Activated T-cell treated with anti-CD3 and anti-CD28 coated beads for 48 hours (primary cell): ENCODE measurements around the gene LIPM.

Source experiments
- DNase-seq: peaks from one replicate; pipeline ENCODE4 v3.0.0-alpha.2; 2020; ENCODE audit warnings: low read depth

The LIPM gene

DNA sequence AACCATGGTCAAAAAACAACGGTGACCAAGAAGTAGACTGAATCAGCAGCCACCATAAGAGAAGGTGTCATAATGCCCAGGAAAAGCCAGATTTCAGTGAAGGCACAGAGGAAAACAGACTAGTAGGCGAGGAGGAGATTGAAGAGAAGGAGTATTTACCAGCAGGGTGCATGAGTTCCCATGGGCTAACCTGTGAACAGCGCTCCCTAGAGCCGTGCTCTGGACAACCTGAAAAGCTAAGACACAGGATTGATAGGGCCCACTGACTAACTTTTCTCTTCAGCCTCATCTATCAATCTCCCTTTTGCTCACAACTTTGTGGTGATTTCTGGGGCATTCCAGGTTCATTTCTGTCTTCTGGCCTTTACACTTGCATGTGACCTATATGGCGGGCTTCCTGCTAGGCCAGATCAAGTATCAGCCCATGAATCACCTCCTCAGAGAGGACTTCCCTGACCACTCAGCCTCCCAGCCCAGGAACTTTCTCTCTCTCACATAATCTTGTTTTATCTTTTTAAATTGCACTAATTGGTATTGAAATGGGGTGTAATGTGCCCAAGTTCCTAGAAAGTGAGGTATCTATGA lies 36.3 kb downstream of the LIPM start:
- DNase-seq, result no peak

DNA sequence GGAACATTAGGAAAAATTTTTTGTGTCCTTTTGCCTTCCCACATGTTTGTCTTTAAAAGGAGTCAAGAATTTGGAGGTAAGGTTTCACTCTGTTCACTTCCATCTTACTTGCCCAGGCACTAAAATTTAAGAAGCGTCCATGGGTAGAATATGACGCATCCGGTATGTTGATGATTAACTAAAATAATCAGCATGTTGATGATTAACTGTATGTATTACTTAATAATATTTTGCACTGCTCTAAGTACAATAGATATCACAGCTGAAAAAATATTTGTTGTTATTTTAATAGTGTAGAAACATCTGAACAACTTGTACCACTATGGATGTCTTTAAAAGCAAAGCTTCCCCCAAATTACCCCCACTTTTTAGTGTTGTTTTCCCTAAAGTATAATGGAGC lies 37.6 kb downstream of the LIPM start:
- no peak for DNase-seq

DNA sequence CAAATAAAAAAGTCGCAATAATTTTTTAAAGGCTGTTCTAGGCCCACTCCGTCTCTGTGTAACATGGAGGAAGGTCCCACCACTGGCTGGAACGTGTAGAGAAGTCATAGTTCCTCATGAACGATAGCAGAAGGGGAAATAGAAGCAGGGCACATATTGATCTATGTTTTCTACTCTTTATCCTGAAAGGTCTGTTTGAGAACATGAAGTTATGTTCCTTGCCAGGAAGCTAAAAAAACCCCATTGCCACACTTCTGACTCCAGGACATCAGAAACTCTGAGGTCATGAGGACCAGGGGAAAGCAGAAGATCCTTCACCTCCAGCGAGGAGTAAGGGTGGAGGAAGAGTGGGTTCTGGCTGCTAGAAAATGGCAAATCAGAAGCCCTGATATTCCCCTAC lies 38.4 kb downstream of the LIPM start:
- DNase-seq, result no peak

DNA sequence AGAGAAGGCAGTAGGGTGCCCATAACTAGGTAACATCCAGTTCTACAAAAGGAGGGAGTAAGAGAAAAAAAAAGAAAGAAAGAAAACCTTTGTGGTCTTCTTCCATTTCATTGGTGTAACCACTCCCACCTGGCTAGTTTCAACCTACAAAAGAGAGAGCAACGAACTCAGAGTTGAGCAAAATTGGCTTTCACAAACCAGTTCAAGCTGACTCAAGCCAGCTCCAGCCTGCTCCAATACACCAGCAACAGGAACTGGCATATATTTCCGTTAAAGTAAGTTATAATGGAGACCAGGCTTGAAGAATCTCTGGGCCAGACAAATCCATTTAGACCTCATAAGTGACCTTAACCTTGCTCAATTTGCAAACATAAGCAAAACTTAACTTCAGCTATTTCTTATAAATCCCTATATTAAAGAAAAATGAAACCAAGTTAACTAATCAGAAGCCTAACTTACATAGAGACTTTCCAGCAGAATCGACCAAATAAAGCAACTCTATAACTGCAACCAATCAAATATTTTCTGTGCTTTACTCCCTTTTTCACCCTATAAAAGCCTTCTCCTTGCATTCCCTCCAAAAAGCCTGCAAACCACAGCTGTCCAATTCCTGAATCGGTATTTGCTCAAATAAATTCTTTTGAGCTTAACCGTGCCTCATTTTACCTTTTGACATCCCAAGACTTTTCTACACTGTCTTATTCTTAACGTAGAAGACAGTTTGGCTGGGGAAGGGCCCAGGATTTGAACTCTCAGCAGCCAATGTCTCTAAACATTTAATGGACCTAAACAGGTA lies 39.0 kb downstream of the LIPM start:
- no peak for DNase-seq

DNA sequence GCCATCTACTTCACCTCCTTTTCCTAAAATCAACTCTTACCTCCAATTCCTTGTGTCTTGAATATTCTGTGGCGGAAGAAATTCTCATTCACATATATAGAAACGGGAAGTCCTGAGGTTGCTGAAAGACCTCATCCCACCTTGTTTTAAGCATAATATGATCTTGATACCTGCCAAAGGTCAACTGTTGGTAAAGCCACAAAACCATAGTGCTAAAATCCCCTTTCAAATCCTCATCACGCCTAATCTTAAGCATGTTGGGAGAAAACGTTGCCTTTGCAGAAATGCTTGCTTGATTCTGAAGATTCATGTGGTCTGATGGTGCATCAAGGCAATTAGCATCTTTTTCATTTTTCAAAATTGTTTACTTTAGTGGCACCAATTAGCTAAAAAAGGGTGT lies 40.6 kb downstream of the LIPM start:
- DNase-seq, result no peak

DNA sequence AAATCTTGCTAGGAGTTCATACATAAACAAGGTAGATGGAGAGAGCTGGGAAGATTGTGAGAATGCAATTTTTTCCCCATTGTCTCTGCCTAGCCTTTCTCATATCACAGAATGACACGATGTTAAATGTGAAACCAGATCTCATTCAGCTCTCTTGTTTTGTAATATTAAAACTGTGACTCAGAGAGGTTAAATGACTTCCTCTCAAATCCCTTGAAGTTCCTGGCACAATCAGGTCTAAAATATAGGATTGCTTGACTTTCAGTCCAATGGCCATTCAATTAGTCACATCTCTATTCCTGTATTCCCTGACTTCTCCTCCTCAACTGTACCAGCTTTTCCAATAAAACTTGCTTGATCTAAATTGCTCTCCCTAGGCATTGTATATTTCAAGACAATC lies 46.0 kb downstream of the LIPM start:
- no peak for DNase-seq

DNA sequence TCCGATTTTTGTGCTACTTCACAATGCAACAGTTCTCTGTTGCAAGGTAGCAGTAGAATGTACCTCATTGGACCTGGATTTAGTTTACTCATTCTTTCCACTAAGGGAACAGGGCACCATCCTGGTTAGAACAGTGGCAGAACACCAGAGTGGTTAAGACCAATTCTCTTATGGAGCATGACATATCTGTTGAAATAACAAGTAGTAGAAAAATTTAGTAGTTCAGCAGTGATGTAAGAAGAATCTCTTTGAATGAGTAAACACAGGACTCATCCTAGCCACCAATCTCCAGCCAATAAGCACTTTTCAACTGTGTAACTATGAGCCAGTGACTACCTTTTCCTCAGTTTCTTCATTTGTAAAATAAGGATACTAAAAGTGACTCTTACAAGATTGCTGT lies 46.7 kb downstream of the LIPM start:
- DNase-seq, result no peak

DNA sequence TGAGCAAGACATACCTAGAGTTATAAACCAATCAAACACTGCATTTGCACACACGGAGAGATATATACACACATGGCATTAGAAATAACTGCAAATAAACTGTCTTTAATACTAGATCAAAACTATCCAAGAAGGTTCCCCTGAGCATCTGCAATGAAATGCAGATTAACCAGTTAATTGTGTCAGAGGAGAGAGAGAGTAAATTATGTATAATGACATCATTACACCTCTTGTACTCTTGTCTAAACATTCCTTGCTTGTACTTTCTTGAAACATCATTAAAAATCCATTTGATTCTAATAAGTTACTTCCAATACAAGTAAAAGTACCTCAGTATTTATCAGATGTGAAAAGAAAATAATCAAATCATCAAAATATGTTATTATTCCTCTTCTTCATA lies 48.2 kb downstream of the LIPM start:
- no peak for DNase-seq

DNA sequence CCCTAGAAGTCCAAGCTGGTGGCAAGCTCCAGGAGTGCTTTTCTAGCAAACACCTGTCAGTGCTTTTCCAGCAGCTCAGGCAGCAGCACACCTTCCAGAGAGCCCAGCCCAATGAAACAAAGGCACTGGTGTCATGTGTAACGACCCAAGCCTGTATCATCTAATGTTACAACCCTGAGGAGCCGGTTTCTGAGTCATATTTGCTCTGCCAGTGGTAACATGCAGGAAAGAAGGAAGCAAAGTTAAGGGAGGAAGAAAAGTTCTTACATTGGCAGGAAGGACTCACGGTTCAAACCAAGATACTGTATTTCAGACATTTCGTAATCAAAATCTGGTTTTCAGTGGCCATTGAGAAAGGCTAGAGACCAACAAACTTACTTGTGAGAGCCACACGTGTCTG lies 49.2 kb downstream of the LIPM start, which contains the start of gene ANKRD22:
Gene ANKRD22, minus strand, starts transcription at position 139 of the 400 bp plus-strand sequence. CDS start 237 bp downstream, outside the sequence.
- no peak for DNase-seq

DNA sequence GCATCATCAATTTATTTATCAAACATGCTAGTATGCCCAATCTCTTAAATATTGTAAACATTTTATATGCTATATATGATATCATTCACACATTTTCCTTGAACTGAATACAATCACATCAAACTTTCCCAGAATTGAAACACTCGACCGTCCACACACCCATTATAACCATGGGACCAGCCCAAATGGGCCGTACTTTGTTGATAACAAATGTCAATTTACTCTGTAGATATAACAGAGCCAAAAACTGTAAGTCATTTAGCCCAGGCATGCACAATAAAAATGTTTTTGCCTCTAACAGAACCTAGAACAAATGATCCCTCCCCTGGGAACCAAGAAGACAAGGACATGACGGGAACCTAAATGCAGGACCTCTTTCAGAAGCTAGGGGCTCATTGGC lies 49.8 kb downstream of the LIPM start:
- no peak for DNase-seq

DNA sequence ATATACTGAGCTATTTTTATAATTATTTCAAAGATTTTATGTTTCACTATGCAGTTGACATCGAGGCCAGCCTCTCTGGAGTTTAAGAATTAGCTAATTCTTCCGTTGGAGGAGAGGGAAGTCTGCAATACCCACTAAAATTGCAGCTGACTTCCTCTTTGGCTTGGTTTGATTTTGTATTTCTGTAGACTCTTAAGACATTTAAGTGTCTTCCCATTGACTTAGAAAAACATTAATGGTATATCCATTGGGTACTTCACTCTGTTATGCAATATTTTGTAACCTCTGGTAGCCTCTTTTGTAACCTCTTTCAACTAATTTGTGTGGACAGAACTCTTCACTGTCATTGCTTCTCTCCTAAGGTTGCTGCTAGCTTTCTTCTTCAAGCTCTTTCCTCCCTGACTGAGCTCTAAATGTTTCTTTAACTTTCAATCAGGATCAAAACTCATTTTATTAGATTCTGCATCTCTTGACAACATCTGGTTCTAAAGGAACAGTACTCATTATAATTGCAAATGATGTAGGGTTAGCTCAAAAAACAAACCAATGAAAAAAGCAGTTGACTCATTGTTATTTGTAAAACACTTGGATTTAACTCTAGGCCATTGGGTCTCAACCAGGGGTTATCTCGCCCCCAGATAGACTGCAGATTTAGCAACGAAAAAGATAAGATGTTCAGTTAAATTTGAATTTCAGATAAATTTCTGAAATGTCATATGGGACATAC lies 50.8 kb downstream of the LIPM start:
- no peak for DNase-seq

DNA sequence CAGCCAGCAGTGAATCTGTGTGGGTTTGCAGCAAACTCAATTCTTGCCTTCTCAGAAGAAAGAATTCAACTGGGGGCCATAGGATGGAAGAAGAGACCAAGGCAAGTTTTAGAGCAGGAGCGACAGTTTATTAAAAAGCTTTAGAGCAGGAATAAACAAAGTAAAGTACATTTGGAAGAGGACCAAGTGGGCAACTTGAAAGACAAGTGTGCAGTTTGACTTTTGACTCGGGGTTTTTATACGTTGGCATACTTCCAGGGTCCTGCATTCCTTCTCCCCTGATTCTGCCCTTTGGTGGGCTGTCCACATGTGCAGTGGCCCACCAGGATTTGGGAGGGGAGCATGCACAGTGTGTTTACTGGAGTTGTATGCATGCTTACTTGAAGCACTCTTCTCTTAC lies 52.2 kb downstream of the LIPM start:
- no peak for DNase-seq

DNA sequence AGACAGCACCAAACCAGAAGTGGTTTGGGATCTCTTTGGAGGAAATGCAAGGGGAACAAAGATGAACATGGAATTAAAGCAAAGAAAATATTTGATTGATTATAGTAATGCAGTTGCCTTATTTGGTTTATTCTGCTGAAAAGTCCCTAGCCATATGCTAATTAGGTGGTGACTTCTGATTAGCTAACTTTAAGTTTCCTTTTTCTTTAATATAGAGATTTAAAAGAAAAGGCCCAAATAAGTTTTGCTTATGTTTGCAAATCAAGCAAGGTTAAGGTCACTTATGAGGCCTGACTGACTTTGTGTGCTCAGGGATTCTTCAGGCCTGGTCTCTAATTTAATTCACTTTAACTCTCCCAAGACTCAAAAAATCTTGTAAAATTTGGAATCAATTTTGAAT lies 55.3 kb downstream of the LIPM start:
- DNase-seq, result no peak

DNA sequence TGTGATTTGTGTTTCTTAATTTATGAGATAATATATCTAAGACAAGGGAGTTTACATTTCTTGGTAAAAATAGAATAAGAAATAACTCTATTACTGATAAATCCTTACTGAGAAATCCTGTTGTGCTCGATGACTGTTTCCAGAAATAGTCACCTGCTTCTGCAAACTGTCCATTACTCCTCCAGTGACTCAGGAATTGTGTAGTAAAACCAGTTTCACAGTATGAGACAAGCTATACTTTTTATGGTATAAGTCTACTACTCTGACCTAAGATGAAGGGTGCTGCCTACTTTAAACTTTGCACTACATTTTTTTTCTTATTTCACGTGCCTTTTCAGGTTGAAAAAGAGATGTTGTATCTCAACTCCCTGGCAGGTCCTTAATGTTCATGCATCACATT lies 56.0 kb downstream of the LIPM start:
- DNase-seq, result no peak

DNA sequence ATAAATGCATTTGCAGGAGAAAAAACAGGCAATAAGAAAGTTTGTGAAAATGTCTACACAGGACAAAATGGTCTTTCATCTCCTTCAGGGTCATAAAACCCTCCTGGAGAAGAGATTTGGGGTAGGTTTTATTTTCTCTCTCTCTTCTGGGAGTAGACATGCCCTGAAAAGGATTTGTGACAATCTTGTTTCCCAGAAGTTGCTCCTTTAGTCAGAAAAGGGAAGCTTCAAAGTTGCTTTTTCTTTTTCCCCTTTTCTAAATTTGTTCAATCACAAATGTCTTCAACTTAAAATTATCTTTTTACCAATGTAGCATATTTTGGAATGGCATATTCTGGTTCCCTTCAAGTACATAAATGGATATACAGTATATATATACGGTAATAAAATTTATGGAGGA lies 58.5 kb downstream of the LIPM start:
- no peak for DNase-seq

DNA sequence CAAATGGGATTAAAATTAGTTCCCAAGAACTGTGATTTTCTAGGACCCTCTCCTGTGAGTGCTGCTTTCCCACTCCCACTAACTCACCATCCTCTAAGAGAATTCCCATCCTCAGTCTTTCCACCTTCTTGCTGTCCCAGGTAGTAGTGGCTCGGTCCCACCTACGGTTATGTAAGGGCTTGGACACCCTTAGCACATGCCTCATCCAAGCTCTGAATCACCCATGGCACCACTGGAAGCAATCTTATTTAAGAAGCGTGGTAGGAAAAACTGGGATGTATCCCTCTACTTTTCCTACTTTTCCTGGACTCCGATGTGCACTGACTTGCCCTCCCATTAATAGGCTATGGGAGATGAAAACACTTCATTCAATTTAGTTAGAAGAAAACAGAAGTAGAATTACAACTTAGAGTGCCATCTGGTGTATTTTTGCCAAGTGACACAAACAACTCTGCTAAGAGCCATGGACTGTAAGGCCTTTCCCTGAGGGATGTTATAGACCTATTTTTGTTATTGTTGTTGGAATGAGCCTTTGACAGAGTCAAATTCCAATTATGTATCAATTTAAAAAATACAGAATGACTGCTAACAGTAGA lies 62.8 kb downstream of the LIPM start:
- DNase-seq, result no peak

DNA sequence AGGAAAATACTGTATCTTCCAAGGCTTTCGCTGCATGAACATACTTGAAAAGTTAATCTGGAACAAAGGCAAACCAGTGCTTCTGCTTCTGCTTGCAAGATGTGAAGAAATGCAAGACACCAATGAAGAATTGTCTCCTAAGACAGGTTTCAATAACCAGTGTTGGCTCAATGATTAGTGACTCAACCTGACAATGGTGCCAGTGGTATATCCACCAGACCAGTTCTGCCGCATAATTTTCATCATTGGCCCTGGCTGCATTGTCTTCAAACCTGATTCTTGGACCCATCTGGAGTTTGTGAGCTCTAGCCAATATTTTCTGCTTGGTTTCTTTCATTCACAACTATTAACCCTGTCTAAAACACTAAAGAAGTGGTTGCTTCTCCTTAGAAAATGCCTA lies 63.9 kb downstream of the LIPM start:
- no peak for DNase-seq

DNA sequence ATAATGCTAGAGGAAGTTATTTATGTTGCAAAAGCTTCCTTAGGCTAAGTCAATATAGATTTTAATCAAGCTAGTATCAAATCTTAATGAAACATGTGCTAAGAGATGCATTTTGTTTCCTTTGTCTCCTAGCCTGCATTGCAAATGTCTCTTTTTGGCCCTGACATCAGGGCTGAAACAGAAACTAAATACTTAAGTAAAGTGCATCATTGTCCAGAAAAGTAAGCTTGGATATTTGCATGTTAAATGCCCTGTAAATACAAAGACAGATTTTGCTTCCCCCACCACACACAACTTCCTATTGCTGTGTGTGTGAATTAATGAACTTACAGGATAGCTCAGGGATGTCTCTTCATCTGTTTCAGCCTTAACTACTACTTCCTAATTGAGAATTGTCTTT lies 67.6 kb downstream of the LIPM start:
- no peak for DNase-seq
